ENCODE results near the gene ZNF280C. TPM values are rescaled to one million over a fixed set of nuclear protein-coding genes. Genes with fewer than 3 reads are reported as not detected.
"Not testable (repeated sequence)": the region's sequence is repeated elsewhere in the genome, so short reads cannot be mapped to it uniquely, and the experiment has no call there.

The ZNF280C gene
- total RNA-seq, 1 donor from 2014 or later = 2.3 TPM

DNA sequence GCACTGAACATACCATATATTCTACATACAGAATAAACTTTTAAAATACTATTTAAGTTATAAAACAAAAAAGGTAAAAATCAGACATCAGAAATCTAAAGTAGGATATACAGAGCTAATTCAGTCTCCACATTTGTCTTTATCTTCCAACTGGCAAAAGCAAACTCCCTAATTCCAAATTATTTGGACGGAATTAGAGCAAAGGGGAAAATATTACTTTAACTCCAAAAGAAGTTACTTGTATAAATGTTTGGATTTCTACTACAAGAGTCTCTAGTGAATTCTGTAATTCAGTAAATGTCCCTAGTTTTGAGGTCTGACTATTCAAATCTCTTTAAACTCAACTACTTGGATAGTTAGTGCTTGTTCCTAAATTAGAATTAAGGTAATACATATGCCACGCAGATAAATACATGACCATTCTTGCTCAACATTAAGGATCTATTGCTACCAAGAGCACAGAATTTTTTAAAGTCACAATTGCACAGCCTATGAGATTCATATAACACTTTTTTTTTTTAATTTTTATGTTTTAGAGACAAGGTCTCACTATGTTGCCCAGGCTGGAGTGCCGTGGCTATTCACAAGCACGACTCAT, 7.3 kb downstream of the ZNF280C start:
- no peak for DNase-seq (ENCODE audit: low read depth, low spot score)

- DNase-seq (ENCODE audit: low read depth, low spot score) = no peak
Observed at GRCh38 chrX:130260316-130260715, 8.4 kb downstream of the ZNF280C start.

DNA sequence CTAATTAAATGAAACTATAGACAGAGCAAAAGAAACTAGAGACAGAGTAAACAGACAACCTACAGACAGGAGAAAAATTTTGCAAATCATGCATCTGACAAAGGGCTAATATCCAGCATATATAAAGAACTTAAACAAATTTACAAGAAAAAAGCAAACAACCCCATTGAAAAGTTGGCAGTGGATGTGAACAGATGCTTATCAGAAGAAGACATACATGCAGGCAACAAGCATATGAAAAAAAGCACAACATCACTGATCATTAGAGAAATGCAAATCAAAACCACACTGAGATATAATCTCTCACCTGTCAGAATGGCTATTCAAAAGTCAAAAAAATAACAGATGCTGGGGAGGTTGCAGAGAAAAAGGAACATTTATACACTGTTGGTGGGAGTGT, 14.8 kb downstream of the ZNF280C start:
- DNase-seq (ENCODE audit: low read depth, low spot score) = no peak

DNA sequence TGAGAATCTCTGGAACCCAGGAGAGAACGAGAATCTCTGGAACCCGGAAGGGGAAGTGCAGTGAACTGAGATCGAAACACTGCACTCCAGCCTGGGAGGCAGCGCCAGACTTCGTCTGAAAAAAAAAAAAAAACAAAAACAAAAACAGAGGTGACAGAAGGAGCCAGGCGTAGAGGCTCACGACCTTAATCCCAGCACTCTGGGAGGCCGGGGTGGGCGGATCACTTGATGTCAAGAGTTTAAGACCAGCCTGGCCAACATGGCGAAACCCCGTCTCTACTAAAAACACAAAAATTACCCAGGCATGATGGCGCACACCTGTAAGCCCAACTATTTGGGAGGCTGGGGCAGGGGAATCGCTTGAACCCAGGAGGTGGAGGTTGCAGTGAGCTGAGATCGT, 17.0 kb downstream of the ZNF280C start:
- DNase-seq (ENCODE audit: low read depth, low spot score) = no peak

DNA sequence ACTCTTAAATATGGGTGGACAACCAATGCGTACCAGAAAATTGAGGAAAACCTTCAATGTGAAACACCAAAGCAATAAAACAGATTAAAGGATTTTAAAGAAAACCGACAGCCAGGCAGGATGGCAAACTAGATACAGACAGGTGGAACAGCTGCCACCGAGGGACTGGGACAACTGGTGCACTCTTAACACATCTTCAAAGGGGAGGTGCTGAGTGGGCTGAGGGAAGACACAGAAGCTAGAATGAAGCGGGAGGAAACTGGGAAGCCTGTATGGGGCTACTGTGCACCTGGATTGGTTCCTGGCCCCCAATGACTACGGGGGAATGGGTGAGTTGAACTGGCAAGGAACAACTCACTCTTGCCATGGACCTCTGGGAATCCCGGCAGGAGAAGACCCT, 20.7 kb downstream of the ZNF280C start:
- DNase-seq (ENCODE audit: low read depth, low spot score) = no peak

GRCh38 chrX:130246084-130246483, 22.6 kb downstream of the ZNF280C start:
- no peak for DNase-seq (ENCODE audit: low read depth, low spot score)

GRCh38 chrX:130245441-130245840, 23.3 kb downstream of the ZNF280C start:
- DNase-seq (ENCODE audit: low read depth, low spot score) = no peak

DNA sequence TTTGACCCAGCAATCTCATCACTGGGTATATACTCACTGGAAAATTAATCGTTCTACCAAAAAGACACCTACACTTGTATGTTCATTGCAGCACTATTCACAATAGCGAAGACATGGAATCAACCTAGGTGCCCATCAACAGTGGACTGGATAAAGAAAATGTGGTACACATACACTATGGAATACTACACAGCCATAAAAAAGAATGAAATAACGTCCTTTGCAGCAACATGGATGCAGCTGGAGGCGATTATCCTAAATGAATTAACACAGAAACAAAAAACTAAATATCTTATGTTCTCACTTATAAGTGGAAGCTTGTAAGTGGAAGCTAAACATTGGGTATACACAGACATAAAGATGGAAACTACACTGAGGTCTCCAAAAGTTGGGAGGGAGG, 37.5 kb downstream of the ZNF280C start:
- not testable (repeated sequence) for DNase-seq (ENCODE audit: low read depth, low spot score)

GRCh38 chrX:130228871-130229270, 39.8 kb downstream of the ZNF280C start:
- DNase-seq (ENCODE audit: low read depth, low spot score) = no peak

- DNase-seq (ENCODE audit: low read depth, low spot score) = no peak
Observed at GRCh38 chrX:130224810-130225209, 43.9 kb downstream of the ZNF280C start.

DNA sequence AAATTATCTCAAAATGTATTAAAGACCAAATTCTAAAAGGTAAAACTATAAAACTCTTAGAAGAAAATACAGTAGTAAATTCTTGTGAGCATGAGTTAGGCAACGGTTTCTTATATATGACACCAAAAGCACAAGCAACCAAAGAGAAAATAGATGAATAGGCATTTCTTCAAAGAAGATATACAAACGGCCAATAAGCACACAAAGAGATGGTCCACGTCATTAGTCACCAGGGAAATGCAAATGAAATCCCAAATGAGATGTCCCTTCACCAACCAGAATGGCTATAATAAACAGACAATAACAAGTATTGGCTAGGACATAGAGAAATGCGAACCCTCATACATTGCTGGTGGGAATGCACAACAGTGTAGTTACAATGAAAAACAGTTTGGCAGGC, 52.4 kb downstream of the ZNF280C start:
- DNase-seq (ENCODE audit: low read depth, low spot score) = no peak

DNA sequence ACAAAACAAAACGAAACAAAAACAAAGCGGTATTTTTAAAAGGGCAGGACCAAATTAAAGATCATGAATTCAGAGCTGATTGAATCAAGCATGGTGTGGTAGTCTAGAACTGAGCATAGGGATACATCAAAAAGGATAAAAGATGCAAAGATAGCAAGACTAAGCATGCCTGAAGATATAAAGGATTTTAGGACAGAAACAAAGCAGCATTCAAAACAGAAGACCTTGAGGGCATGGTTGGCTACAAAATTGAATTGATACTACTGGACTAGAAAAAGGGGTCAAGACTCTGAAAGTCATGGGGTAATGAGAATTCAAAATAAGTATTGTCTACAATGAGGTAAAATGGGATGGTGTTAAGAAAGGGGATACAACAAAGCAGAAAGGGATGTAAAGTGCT, 55.3 kb downstream of the ZNF280C start:
- DNase-seq (ENCODE audit: low read depth, low spot score) = no peak

GRCh38 chrX:130212371-130212770, 56.3 kb downstream of the ZNF280C start:
- no peak for DNase-seq (ENCODE audit: low read depth, low spot score)

DNA sequence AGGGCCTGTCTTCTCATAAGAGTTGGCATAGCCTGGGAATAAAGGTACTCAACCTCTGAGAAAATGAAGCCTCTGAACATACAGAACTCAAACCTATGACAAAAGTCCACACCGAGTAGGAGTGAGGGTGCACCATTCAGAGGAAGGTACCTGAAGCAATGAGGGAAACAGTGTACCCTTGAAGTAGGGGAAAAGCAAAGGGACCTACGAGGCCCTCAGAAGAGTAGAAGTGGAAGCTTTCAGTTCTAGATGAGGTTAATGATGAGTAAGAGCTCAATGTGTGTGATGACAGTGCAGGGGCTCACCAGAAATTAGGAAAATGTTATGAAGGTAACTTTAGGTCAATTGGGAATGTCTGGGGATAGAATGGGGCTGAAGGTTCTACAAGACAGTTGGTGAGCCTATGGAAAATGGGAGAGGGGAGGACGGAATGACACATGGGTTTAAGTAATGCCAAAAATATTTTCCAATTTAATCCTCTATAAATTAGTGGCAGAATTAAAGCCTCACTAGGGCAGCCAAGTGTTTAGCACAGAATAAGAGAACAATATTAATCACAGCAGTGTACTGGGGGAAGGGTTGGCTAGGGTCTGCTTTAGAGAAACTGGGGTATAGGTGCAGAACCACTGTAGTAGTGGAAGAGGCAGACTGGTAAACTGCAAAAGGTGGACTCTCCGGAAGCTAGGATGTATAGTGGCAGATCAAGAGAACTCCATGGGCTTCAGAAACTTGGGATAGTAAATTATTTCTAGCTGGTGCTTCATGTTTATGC, 57.1 kb downstream of the ZNF280C start:
- DNase-seq (ENCODE audit: low read depth, low spot score) = no peak

GRCh38 chrX:130204647-130205046, 64.1 kb downstream of the ZNF280C start:
- no peak for DNase-seq (ENCODE audit: low read depth, low spot score)

- no peak for DNase-seq (ENCODE audit: low read depth, low spot score)
Observed at GRCh38 chrX:130197464-130197863, 71.2 kb downstream of the ZNF280C start.

DNA sequence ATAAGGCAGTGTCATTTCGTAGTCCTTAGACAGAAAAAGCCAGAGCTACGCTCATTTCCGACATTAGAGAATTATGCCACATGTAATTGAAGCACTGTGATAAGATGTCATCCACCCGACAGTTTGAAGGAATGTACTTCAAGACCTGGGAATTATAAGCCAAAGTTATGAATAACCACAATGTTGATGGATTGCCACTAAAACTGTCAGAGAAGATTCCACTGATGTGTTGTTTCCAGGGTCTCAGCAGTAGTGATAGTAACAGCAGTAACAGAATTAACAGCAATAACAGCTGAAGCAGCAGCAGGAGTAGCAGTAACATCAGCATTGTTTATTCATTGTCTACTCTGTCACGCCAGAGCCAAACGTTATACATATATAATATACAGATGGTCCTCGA, 72.2 kb downstream of the ZNF280C start:
- no peak for DNase-seq (ENCODE audit: low read depth, low spot score)

GRCh38 chrX:130190801-130191200, 77.9 kb downstream of the ZNF280C start:
- no peak for DNase-seq (ENCODE audit: low read depth, low spot score)

GRCh38 chrX:130186651-130187050, 82.0 kb downstream of the ZNF280C start:
- no peak for DNase-seq (ENCODE audit: low read depth, low spot score)

DNA sequence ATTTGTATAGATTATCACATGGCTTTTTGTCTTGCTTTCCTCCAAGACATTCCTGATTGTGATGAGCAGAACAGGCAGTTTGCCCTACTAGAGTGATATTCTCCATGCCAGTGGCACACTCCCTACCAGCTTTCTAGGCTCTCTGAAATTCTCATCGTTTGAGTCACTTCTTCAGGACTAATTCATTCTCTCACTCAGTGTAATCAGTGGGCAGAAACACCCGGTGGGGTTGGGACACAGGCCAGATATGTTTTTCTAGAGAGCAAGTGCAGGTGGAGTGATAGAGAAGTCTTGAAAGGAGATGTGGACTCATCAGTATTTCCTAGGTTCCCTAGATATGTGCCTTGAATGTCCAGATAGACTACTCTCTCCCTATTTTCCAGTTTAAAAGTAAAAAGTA, 83.8 kb downstream of the ZNF280C start:
- no peak for DNase-seq (ENCODE audit: low read depth, low spot score)

DNA sequence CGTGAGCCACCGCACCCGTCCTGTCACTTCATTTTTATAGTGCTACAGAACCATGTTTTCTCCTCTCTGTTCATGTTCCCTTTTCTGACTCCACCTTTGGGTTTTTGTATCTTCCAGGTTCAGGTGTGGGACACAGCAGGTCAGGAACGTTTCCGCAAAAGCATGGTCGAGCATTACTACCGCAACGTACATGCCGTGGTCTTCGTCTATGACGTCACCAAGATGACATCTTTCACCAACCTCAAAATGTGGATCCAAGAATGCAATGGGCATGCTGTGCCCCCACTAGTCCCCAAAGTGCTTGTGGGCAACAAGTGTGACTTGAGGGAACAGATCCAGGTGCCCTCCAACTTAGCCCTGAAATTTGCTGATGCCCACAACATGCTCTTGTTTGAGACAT, 84.5 kb downstream of the ZNF280C start:
- no peak for DNase-seq (ENCODE audit: low read depth, low spot score)

GRCh38 chrX:130179579-130180215, 89.0 kb downstream of the ZNF280C start:
- DNase-seq (ENCODE audit: low read depth, low spot score) = no peak

DNA sequence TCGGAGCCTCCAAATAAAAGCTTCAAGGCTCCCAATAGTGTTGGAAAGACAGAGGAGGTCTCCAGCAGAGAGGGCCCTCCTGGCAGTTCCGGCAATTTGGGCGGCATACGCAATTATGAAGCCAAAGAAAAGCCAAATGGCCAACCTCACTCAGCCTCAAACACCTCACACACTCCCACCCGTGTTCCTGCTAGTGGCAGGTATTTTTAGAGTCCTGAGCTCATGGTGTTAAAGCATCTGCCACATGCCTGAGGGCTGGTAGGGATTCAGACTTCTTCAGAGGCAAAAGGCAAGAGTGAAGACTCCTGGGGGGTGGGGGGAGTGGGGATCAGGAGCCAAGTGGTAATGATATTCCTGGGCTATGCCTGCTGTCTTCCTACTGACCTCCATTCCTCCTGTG, 89.5 kb downstream of the ZNF280C start:
- DNase-seq (ENCODE audit: low read depth, low spot score) = no peak
